Neutrophil (primary cell): ENCODE data around the gene OR1D5.
A peak's percentile ranks its signal among the peaks of the same experiment; 100 is the strongest.
"Not testable (repeated sequence)": the region's sequence is repeated elsewhere in the genome, so short reads cannot be mapped to it uniquely, and the experiment has no call there.

Experiments
- H3K27ac ChIP-seq: fragments of 200-600 bp; sonication (generic); 2 replicates; pipeline ENCODE4 v1.5.1; 2016; ENCODE audit warnings: mild to moderate bottlenecking, moderate library complexity
- H3K27me3 ChIP-seq: fragments of 200-600 bp; sonication (generic); 2 replicates; pipeline ENCODE4 v1.6.0; 2016; ENCODE audit warnings: mild to moderate bottlenecking
- H3K36me3 ChIP-seq: fragments of 200-600 bp; sonication (generic); 2 replicates; pipeline ENCODE4 v1.5.1; 2017
- H3K4me1 ChIP-seq, 2 experiments: fragments of 200-600 bp in 1 of 2; sonication (generic) in 1 of 2; 1 replicate in 1 of 2; 2 replicates in 1 of 2; pipeline versions ENCODE4 v1.5.1 to v1.6.1; 2013 to 2016; ENCODE audit warnings: low read depth in 1 of 2, low read length in 1 of 2, mild to moderate bottlenecking in 1 of 2, moderate library complexity in 1 of 2; ENCODE audit not compliant: control insufficient read depth in 1 of 2, insufficient read depth in 1 of 2
- H3K4me3 ChIP-seq, 2 experiments: fragments of 200-600 bp in 1 of 2; sonication (generic) in 1 of 2; 1 replicate in 1 of 2; 2 replicates in 1 of 2; pipeline ENCODE4 v1.5.1; 2013 to 2016; ENCODE audit warnings: low read depth in 1 of 2, low read length in 1 of 2, mild to moderate bottlenecking in 1 of 2, moderate library complexity in 1 of 2
- H3K9me3 ChIP-seq: fragments of 200-600 bp; sonication (generic); 2 replicates; pipeline ENCODE4 v1.5.1; 2016
- TF ChIP-seq, protein P1 (sequence below): fragments of 200-600 bp; sonication (generic); IDR thresholded peaks from 2 replicates; pipeline ENCODE4 v1.5.1; 2016; ENCODE audit warnings: antibody characterized with exemption

OR1D5 gene, protein sequence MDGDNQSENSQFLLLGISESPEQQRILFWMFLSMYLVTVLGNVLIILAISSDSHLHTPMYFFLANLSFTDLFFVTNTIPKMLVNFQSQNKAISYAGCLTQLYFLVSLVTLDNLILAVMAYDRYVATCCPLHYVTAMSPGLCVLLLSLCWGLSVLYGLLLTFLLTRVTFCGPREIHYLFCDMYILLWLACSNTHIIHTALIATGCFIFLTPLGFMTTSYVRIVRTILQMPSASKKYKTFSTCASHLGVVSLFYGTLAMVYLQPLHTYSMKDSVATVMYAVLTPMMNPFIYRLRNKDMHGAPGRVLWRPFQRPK

DNA sequence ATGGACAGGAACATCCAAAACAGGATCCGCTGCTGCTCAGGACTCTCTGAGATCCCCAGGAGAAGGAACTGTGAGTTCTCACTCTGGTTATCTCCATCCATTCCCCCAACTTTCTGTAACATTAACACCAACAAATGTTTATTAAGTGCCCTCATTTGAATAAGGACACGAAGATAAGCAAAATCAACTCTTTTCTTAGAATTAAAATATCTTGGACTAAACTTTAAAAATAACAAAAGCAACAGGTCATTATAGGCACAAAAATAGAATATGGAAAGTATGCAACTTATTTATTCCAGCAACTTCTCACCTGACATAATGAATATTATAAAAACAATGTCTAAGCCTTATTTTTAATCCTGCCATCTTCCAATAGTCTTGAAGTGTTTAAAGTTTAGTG lies at the start of gene OR1D5:
Gene OR1D5, minus strand, starts transcription at position 101 of the 400 bp plus-strand sequence. Its CDS starts 0 bp downstream, at position 101.
- not testable (repeated sequence) for H3K27me3 ChIP-seq, H3K4me3 ChIP-seq, H3K4me1 ChIP-seq, H3K9me3 ChIP-seq, H3K27ac ChIP-seq, H3K36me3 ChIP-seq

DNA sequence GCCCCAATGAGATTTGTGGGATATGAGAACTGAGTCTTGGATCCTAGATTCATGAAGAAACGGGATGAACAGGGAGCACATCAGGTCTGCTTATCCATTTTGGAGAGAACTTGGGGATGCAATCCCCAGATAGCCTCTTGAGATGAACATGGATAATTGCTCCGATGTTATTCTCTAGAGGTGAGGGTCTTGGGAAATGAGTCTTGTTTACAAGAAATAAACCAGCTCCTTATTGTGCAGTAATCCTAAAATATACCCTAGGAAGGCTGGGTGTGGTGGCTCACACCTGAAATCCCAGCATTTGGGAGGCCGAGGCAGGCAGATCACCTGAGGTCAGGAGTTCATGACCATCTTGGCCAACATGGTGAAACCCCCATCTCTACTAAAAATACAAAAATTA lies 40.9 kb upstream of the OR1D5 start, which contains the start of gene OR1D2:
Gene OR1D2, minus strand, starts transcription at position 101 of the 400 bp plus-strand sequence. CDS start 11,426 bp downstream, outside the sequence.
- peaks cover 6% of the 10 kb centered on the region for H3K27me3 ChIP-seq
- H3K36me3 ChIP-seq, result no peaks in the 10 kb centered on the region
- no peaks in the 10 kb centered on the region for H3K4me1 ChIP-seq
- H3K27ac ChIP-seq, result no peak within 1 kb of the TSS
- TF ChIP-seq, protein P1, sequence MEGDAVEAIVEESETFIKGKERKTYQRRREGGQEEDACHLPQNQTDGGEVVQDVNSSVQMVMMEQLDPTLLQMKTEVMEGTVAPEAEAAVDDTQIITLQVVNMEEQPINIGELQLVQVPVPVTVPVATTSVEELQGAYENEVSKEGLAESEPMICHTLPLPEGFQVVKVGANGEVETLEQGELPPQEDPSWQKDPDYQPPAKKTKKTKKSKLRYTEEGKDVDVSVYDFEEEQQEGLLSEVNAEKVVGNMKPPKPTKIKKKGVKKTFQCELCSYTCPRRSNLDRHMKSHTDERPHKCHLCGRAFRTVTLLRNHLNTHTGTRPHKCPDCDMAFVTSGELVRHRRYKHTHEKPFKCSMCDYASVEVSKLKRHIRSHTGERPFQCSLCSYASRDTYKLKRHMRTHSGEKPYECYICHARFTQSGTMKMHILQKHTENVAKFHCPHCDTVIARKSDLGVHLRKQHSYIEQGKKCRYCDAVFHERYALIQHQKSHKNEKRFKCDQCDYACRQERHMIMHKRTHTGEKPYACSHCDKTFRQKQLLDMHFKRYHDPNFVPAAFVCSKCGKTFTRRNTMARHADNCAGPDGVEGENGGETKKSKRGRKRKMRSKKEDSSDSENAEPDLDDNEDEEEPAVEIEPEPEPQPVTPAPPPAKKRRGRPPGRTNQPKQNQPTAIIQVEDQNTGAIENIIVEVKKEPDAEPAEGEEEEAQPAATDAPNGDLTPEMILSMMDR, result no peak
- H3K4me3 ChIP-seq, result no peak within 1 kb of the TSS
- no peaks in the 10 kb centered on the region for H3K9me3 ChIP-seq

DNA sequence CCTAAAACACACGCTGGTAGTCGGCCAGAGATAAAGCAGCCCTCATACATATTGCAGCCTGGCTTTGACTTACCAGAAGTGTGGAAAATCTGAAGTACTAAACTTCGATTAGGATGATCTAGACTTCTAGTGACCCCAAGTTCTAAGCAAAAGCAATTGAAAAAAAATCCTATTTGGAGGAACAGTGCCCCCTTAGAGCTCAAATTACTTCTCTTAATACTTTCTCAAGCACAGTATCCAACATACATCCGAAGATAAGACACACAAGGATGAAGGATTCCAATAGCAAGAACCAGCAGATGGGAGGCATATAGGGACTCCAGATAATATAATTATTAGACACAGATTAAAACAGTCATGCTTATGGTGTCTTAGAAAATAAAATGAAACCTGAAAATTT lies 10.4 kb upstream of the OR1D5 start:
- not testable (repeated sequence) for H3K9me3 ChIP-seq, H3K27me3 ChIP-seq, H3K27ac ChIP-seq, H3K36me3 ChIP-seq, H3K4me1 ChIP-seq, H3K4me3 ChIP-seq

DNA sequence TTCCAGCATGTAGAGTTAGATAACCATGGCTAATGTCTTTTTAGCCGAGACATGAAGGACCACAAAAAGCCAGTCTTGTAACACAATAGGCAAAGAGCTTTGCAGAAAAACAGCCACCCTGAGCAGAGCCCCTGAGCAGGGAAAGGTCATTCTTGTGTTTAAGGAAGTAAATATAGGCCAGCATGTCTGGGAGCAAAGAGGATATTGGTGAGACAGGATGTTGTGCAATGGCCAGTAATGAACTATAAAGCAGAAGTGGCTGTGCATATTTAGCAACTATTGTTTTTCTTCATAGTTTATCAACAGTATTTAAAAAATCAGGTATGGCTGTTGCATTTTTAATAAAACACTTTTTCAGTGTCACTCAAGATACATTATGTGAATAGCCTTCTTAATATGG lies 1.8 kb upstream of the OR1D5 start:
- not testable (repeated sequence) for H3K9me3 ChIP-seq, H3K4me1 ChIP-seq, H3K36me3 ChIP-seq, H3K4me3 ChIP-seq, H3K27me3 ChIP-seq
- H3K27ac ChIP-seq, result peak overlapping the region; percentile 59

DNA sequence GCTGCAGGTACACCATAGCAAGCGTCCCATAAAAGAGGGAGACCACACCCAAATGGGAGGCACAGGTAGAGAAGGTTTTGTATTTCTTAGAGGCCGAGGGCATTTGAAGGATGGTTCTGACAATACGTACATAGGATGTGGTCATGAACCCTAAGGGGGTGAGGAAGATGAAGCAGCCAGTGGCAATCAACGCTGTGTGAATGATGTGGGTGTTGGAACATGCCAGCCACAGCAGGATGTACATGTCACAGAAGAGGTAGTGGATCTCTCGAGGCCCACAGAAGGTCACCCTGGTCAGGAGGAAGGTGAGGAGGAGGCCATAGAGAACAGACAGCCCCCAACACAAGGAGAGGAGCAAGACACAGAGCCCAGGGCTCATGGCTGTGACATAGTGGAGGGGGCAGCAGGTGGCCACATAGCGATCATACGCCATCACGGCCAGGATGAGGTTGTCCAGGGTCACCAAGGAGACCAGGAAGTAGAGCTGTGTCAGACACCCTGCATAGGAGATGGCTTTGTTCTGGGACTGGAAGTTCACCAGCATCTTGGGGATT lies 506 bp downstream of the OR1D5 start:
- not testable (repeated sequence) for H3K4me3 ChIP-seq, H3K36me3 ChIP-seq, H3K27me3 ChIP-seq, H3K4me1 ChIP-seq, H3K9me3 ChIP-seq, H3K27ac ChIP-seq

DNA sequence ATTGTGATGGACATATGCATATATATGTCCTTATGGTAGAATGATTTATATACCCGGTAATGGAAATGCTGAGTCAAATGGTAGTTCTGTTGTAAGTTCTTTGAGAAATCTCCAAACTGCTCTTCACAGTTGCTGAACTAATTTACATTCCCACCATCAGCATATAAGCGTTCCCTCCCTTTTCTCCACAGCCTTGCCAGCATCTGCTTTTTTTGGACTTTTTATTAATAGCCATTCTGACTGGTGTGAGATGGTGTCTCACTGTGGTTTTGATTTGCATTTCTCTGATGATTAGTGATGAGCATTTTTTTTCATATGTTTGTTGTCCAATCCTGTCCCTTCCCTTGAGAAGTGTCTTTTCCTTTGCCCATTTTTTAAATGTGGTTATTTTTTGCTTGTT lies 8.5 kb downstream of the OR1D5 start:
- not testable (repeated sequence) for H3K4me1 ChIP-seq, H3K4me3 ChIP-seq, H3K27me3 ChIP-seq, H3K36me3 ChIP-seq, H3K9me3 ChIP-seq, H3K27ac ChIP-seq

DNA sequence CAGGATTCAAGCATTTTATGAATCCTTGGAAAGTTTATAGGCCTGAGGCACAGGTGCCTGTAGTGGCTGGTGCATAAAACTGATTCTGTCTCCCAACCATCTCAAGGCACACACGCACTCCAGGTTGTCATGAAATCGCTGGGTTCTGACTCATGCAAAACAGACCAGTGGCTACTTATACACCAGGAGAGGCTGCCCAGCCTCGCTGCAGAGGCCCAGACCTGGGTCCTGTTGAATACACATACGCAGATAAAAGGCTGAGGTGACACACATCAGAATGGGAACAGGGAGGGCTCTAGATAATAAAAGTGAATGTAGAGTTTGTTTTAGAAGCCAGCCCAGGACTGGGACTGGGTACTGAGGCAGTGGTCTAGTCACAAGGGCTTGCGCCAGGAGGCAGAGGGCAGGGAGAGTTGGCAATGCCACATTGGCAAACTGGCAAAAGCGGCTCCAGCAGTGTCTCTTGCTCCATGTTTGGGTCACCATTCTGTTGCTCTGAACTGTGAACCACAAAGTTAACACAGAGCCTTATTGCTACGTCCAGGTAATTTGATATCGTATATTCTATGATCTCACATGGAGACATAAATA lies 13.6 kb downstream of the OR1D5 start:
- H3K4me3 ChIP-seq, result peak overlapping the region; percentile 82 to 92
- peaks cover 8 to 11% of the 10 kb centered on the region in 2 experiments for H3K4me1 ChIP-seq
- no peaks in the 10 kb centered on the region for H3K27me3 ChIP-seq
- peak overlapping the region; percentile 80 for H3K27ac ChIP-seq
- H3K36me3 ChIP-seq, result no peaks in the 10 kb centered on the region
- TF ChIP-seq, protein P1, result no peak
- H3K9me3 ChIP-seq, result no peaks in the 10 kb centered on the region
